ENCODE measurements around the gene BAZ2B.

BAZ2B gene

DNA sequence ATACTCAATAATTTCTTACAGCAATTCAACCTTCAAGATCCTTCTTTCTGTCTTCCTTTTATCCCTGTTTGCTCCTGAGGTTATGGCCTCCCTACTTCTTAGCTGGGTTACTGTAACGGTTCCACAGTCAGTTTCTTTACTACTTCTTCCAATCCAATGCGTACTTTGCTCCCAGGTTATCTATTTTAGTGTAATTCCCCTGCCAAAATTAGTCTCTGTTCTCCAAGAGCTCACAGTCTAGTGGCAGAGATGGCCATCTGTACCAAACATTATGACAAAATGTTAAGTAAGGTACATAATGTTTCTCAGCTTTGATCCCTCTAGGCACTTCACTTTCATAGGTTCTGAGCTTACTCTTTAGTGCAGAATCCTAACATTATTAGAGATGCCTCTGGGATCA, 244.8 kb downstream of the BAZ2B start:
- no peaks in the 10 kb centered on the region for H3K9me2 ChIP-seq (replicated peaks; ENCODE audit: insufficient read depth, low read length)
- no peak overlapping the region for H3K4me2 ChIP-seq (ENCODE audit: low read depth, low read length, poor library complexity, severe bottlenecking)
- no peak overlapping the region for H2AFZ ChIP-seq (ENCODE audit: low read depth, low read length, severe bottlenecking)
- no peak for TF ChIP-seq EZH2phosphoT487 (conservative IDR thresholded peaks at IDR 0.05; ENCODE audit: low read length)
- TF ChIP-seq CTCF (IDR thresholded peaks at IDR 0.05; ENCODE audit: insufficient read depth, low read length, poor library complexity, severe bottlenecking), result no peak
- no peak overlapping the region for H3K27ac ChIP-seq (ENCODE audit: low read depth, low read length)
- no peaks in the 10 kb centered on the region for H3F3A ChIP-seq (ENCODE audit: insufficient read depth)
- no peak overlapping the region for H3K4me3 ChIP-seq (ENCODE audit: insufficient read depth, low read length, poor library complexity, severe bottlenecking)
- H3K36me3 ChIP-seq (ENCODE audit: low read length), result no peaks in the 10 kb centered on the region
- no peaks in the 10 kb centered on the region for H3K27me3 ChIP-seq (ENCODE audit: low read length)
- H3K9ac ChIP-seq (ENCODE audit: low read length), result no peak overlapping the region
- H3K9me3 ChIP-seq (ENCODE audit: insufficient read depth, low read length), result no peaks in the 10 kb centered on the region
- no peaks in the 10 kb centered on the region for H3K79me2 ChIP-seq (ENCODE audit: insufficient read depth, low read length)
- no peaks in the 10 kb centered on the region for H4K20me1 ChIP-seq (ENCODE audit: low read depth, low read length)

- Histone ChIP-seq H4K20me1 (ENCODE audit: low read depth, low read length) (no peaks in the 10 kb centered on the region), H3K9ac (ENCODE audit: low read length) (no peak overlapping the region), H3K79me2 (ENCODE audit: insufficient read depth, low read length) (no peaks in the 10 kb centered on the region), H3K27ac (ENCODE audit: low read depth, low read length) (no peak overlapping the region), H3K9me2 (replicated peaks; ENCODE audit: insufficient read depth, low read length) (no peaks in the 10 kb centered on the region), H3K4me3 (ENCODE audit: insufficient read depth, low read length, poor library complexity, severe bottlenecking) (no peak overlapping the region), H3K9me3 (ENCODE audit: insufficient read depth, low read length) (no peaks in the 10 kb centered on the region), H3K27me3 (ENCODE audit: low read length) (no peaks in the 10 kb centered on the region), H3F3A (ENCODE audit: insufficient read depth) (no peaks in the 10 kb centered on the region), H3K36me3 (ENCODE audit: low read length) (no peaks in the 10 kb centered on the region), H3K4me2 (ENCODE audit: low read depth, low read length, poor library complexity, severe bottlenecking) (no peak overlapping the region), H2AFZ (ENCODE audit: low read depth, low read length, severe bottlenecking) (no peak overlapping the region)
- TF ChIP-seq EZH2phosphoT487 (conservative IDR thresholded peaks at IDR 0.05; ENCODE audit: low read length), result no peak
- no peak for TF ChIP-seq CTCF (IDR thresholded peaks at IDR 0.05; ENCODE audit: insufficient read depth, low read length, poor library complexity, severe bottlenecking)
These were observed 249.8 kb downstream of the BAZ2B start for GRCh38 chr2:159366538-159366937.

GRCh38 chr2:159362816-159363251, 253.5 kb downstream of the BAZ2B start:
- H3K79me2 ChIP-seq (ENCODE audit: insufficient read depth, low read length), result no peaks in the 10 kb centered on the region
- H2AFZ ChIP-seq (ENCODE audit: low read depth, low read length, severe bottlenecking), result no peak overlapping the region
- H3K9ac ChIP-seq (ENCODE audit: low read length), result no peak overlapping the region

More at GRCh38 chr2:159362816-159363251, 253.5 kb downstream of the BAZ2B start:
- H3K27me3 ChIP-seq (ENCODE audit: low read length), result no peaks in the 10 kb centered on the region
- H3K36me3 ChIP-seq (ENCODE audit: low read length), result no peaks in the 10 kb centered on the region
- no peak for TF ChIP-seq EZH2phosphoT487 (conservative IDR thresholded peaks at IDR 0.05; ENCODE audit: low read length)
- no peak for TF ChIP-seq CTCF (IDR thresholded peaks at IDR 0.05; ENCODE audit: insufficient read depth, low read length, poor library complexity, severe bottlenecking)
- no peak overlapping the region for H3K4me3 ChIP-seq (ENCODE audit: insufficient read depth, low read length, poor library complexity, severe bottlenecking)
- no peaks in the 10 kb centered on the region for H4K20me1 ChIP-seq (ENCODE audit: low read depth, low read length)
- no peaks in the 10 kb centered on the region for H3F3A ChIP-seq (ENCODE audit: insufficient read depth)
- no peak overlapping the region for H3K27ac ChIP-seq (ENCODE audit: low read depth, low read length)
- H3K9me2 ChIP-seq (replicated peaks; ENCODE audit: insufficient read depth, low read length), result no peaks in the 10 kb centered on the region
- no peak overlapping the region for H3K4me2 ChIP-seq (ENCODE audit: low read depth, low read length, poor library complexity, severe bottlenecking)
- no peaks in the 10 kb centered on the region for H3K9me3 ChIP-seq (ENCODE audit: insufficient read depth, low read length)

Measured in SU-DHL-6 (cell line).